ENCODE results near the gene MFSD2A. TPM values are rescaled to one million over a fixed set of nuclear protein-coding genes. Genes with fewer than 3 reads are reported as not detected.
A peak's percentile ranks its signal among the peaks of the same experiment; 100 is the strongest.
"Not testable (repeated sequence)": the region's sequence is repeated elsewhere in the genome, so short reads cannot be mapped to it uniquely, and the experiment has no call there.

The MFSD2A gene
- total and polyA plus RNA-seq, 4 donors: 15.7 to 42.9 (median 27.7) TPM

DNA sequence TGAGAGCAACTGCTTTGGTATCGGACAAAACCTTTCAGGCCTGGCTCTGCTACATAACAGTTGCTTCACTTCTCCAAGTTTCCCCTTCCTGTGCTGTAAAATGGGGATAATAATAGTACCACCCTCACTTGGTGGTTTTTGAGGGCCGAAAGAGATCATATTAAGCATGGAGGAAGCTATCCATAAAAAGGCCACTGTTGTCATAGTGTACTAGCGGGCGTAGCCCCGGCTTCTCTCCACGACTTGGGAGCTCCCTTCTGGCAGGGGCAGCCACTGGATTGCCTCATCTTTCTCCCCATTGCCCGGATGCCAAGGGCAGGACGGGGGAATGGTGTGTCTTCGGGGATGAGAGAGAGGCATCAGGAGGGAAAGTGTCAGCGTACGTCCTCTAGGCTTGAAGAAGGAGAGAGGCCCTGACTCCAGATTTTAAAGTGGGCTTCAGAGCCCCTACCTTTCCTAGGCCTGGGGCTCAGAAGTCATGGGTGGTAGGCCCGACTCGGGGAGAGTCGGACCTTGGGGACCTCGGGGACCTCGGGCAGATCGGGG lies 548 bp upstream of the MFSD2A start:
- 41% methylated on average over 14 of the region's 17 CpGs for WGBS (ENCODE audit: insufficient coverage)
- no peak overlapping the region for H3K27ac ChIP-seq (ENCODE audit: low read depth, low read length)

DNA sequence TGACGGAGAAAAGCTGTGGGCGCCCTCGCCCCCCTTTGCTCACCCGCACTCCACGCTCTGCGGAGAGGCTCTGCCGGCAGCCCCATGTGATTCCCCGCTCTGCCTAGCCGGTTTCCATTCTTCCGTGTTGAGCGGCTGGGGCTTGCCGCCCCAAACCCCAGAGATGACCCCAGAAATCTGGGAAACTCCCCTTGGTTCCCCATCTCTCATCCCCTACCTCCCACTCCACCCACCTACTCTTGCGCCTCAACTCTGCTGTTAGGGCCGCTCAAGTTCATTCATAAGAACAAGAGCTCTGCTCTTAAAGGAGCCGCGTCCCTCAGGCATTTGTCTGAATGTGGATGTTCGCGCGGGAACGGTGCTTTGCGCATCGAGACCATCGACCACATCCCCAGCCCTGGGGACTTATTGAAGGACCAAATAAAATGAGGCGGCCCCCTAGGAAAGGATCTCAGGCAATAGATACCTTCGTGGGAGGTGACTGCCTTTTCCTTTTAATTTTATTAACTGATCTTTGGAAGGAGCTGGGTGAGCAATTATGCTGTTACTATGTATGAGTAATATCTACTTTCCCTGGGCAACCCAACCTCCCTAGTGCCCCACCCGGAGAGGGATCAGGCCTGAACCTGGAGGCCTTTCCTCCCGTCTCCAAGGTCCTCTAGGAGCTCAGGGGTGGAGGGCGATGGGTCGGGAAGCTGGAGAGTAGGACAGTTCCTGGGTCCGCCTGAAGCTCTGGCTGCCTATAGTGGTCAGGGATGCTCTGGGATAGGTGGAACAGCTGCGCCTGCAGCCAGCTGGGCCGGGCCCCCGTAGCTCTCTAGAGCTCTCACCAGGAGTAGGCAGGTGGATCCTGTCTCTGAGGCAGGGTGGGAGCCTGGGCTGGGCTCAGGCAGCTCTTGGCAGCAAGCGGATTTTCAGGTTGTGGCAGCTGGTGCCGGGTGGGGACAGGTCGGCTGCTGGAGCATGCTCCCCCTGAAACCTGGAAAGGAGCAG lies 898 bp downstream of the MFSD2A start:
- Histone ChIP-seq H3K9me3 (ENCODE audit: control insufficient read depth, insufficient read depth, low read length) (no peaks in the 10 kb centered on the region), H3K27ac (ENCODE audit: low read depth, low read length) (no peak overlapping the region), H3K27me3 (ENCODE audit: control insufficient read depth, insufficient read depth, low read length) (no peaks in the 10 kb centered on the region), H3K4me1 (ENCODE audit: control insufficient read depth, insufficient read depth, low read length) (peaks cover 65% of the 10 kb centered on the region), H3K4me3 (ENCODE audit: low read depth, low read length) (peak overlapping the region; percentile 40), H3K36me3 (ENCODE audit: control insufficient read depth, insufficient read depth, low read length) (peaks cover 7% of the 10 kb centered on the region)
- DNase-seq (ENCODE audit: low read depth in 4 of 6, low spot score in 6 of 6): peak in 2 of 6 donors; percentile 69 to 83
- 10% methylated on average over 31 of the region's 36 CpGs for WGBS (ENCODE audit: insufficient coverage)

More for the DNA sequence above, 548 bp upstream of the MFSD2A start:
- Histone ChIP-seq H3K36me3 (ENCODE audit: control insufficient read depth, insufficient read depth, low read length) (no peaks in the 10 kb centered on the region), H3K4me1 (ENCODE audit: control insufficient read depth, insufficient read depth, low read length) (peaks cover 54% of the 10 kb centered on the region), H3K27me3 (ENCODE audit: control insufficient read depth, insufficient read depth, low read length) (no peaks in the 10 kb centered on the region), H3K4me3 (ENCODE audit: low read depth, low read length) (peak overlapping the region; percentile 40), H3K9me3 (ENCODE audit: control insufficient read depth, insufficient read depth, low read length) (no peaks in the 10 kb centered on the region)
- no peak for DNase-seq (ENCODE audit: low read depth in 4 of 6, low spot score in 6 of 6)

DNA sequence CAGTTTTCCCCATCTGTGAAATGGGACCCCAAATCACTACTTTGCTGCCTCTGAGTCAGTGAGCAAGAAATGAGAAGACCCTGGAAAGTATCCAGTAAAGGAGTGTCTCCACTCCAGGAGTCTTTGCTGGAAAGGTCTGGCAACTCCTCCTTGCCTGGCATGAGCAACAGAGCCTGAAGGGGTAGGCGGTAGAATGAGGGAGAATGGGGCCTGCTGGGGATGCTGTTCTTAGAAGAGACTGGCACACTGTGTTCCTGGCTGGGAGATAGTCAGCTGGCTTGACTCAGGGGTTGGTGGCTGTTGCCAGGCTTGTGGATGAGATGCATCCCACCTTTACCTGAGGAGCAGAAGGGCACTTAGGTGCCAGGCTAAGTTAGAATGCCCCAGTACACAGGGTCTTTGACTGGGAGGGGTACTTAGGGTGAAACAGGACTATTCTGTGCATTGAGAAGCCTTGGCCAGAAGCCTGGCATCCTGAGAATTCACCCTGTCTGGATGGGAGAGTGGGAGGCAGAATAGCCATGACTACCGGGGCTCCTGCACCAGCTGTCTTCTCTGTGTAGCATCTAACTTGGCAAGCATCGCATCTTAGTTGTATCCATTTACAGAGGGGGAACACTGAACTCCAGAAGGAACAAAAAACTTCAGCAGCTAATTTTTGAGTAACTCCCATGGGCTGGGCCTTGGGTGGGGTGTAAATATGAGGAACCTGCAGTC lies 2.5 kb downstream of the MFSD2A start:
- Histone ChIP-seq H3K27ac (ENCODE audit: low read depth, low read length) (peak overlapping the region; percentile 22), H3K27me3 (ENCODE audit: control insufficient read depth, insufficient read depth, low read length) (no peaks in the 10 kb centered on the region), H3K9me3 (ENCODE audit: control insufficient read depth, insufficient read depth, low read length) (no peaks in the 10 kb centered on the region), H3K4me1 (ENCODE audit: control insufficient read depth, insufficient read depth, low read length) (peaks cover 65% of the 10 kb centered on the region), H3K36me3 (ENCODE audit: control insufficient read depth, insufficient read depth, low read length) (peaks cover 9% of the 10 kb centered on the region), H3K4me3 (ENCODE audit: low read depth, low read length) (no peak overlapping the region)
- peak in 2 of 6 donors; percentile 68 to 69 for DNase-seq (ENCODE audit: low read depth in 4 of 6, low spot score in 6 of 6)
- WGBS (ENCODE audit: insufficient coverage): 39% methylated on average over 2 of the region's 3 CpGs

DNA sequence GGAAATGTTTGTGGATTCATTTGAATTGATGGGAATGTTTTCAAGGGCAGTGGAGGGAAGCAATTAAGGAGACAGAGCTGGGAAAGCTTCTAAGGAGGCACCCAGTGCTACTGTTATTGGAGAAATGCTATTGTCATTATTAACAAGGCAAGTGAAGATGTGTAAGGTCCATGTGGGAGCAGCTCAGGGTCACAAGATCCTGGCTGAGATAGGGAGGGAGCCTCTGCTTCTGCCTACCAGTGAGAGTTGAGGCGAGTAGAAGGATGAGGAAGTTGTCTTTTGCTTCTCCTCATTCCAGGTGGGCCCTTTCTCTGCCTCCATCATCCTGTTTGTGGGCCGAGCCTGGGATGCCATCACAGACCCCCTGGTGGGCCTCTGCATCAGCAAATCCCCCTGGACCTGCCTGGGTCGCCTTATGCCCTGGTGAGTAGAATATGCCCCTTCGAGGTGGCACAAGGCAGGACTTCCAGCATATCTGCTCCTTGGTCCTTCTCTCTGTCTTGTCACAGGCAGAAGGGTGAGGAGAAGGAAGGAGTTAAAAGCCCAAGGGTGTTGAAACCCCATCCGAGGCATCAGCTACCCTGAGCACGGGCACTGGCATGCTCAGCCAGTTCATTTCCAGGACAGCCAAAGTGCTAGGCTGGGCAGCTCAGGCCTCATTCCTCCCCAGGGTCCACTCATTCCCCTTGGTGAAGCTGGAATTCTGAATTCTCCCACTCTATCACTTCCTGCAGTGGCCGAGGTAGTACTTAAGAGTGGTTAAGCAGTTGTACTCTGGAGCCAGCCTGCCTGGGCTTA lies 3.7 kb downstream of the MFSD2A start:
- Histone ChIP-seq H3K27me3 (ENCODE audit: control insufficient read depth, insufficient read depth, low read length) (no peaks in the 10 kb centered on the region), H3K27ac (ENCODE audit: low read depth, low read length) (peak overlapping the region; percentile 17), H3K36me3 (ENCODE audit: control insufficient read depth, insufficient read depth, low read length) (peaks cover 14% of the 10 kb centered on the region), H3K9me3 (ENCODE audit: control insufficient read depth, insufficient read depth, low read length) (no peaks in the 10 kb centered on the region), H3K4me1 (ENCODE audit: control insufficient read depth, insufficient read depth, low read length) (peaks cover 58% of the 10 kb centered on the region), H3K4me3 (ENCODE audit: low read depth, low read length) (no peak overlapping the region)
- peak in 2 of 6 donors; percentile 44 to 65 for DNase-seq (ENCODE audit: low read depth in 4 of 6, low spot score in 6 of 6)
- WGBS (ENCODE audit: insufficient coverage): 57% methylated on average over 5 of the region's 7 CpGs

GRCh38 chr1:39959651-39960333 lies 4.8 kb downstream of the MFSD2A start:
- Histone ChIP-seq H3K4me3 (ENCODE audit: low read depth, low read length) (no peak overlapping the region), H3K27me3 (ENCODE audit: control insufficient read depth, insufficient read depth, low read length) (no peaks in the 10 kb centered on the region), H3K27ac (ENCODE audit: low read depth, low read length) (no peak overlapping the region), H3K4me1 (ENCODE audit: control insufficient read depth, insufficient read depth, low read length) (peaks cover 52% of the 10 kb centered on the region), H3K9me3 (ENCODE audit: control insufficient read depth, insufficient read depth, low read length) (no peaks in the 10 kb centered on the region), H3K36me3 (ENCODE audit: control insufficient read depth, insufficient read depth, low read length) (peaks cover 14% of the 10 kb centered on the region)
- 84% methylated on average over 7 of the region's 12 CpGs for WGBS (ENCODE audit: insufficient coverage)
- DNase-seq (ENCODE audit: low read depth in 4 of 6, low spot score in 6 of 6): no peak

- Histone ChIP-seq H3K4me1 (ENCODE audit: control insufficient read depth, insufficient read depth, low read length) (peaks cover 46% of the 10 kb centered on the region), H3K36me3 (ENCODE audit: control insufficient read depth, insufficient read depth, low read length) (peaks cover 20% of the 10 kb centered on the region), H3K27me3 (ENCODE audit: control insufficient read depth, insufficient read depth, low read length) (no peaks in the 10 kb centered on the region), H3K9me3 (ENCODE audit: control insufficient read depth, insufficient read depth, low read length) (no peaks in the 10 kb centered on the region), H3K27ac (ENCODE audit: low read depth, low read length) (no peak overlapping the region), H3K4me3 (ENCODE audit: low read depth, low read length) (no peak overlapping the region)
- 49% methylated on average over 10 of the region's 13 CpGs for WGBS (ENCODE audit: insufficient coverage)
- peak in 2 of 6 donors; percentile 43 to 59 for DNase-seq (ENCODE audit: low read depth in 4 of 6, low spot score in 6 of 6)
Observed at GRCh38 chr1:39960431-39960958, 5.5 kb downstream of the MFSD2A start.

DNA sequence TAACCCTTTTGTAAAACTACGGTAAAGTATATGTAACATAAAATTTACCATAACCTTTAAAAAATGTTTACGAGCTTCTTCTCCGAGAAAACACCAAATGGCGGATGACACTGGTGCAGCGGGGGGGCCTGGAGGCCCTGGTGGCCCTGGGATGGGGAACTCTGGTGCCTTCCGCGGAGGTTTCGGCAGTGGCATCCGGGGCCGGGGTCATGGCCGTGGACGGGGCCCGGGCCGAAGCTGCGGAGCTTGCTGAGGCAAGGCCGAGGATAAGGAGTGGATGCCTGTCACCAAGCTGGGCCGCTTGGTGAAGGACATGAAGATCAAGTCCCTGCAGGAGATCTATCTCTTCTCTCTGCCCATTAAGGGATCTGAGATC lies 7.5 kb downstream of the MFSD2A start:
- peaks cover 29% of the 10 kb centered on the region for H3K4me1 ChIP-seq (ENCODE audit: control insufficient read depth, insufficient read depth, low read length)
- H3K9me3 ChIP-seq (ENCODE audit: control insufficient read depth, insufficient read depth, low read length): no peaks in the 10 kb centered on the region
- H3K36me3 ChIP-seq (ENCODE audit: control insufficient read depth, insufficient read depth, low read length): peaks cover 35% of the 10 kb centered on the region
- no peak for DNase-seq (ENCODE audit: low read depth in 4 of 6, low spot score in 6 of 6)
- no peaks in the 10 kb centered on the region for H3K27me3 ChIP-seq (ENCODE audit: control insufficient read depth, insufficient read depth, low read length)
- 95% methylated on average over 14 of the region's 17 CpGs for WGBS (ENCODE audit: insufficient coverage)
- no peak overlapping the region for H3K4me3 ChIP-seq (ENCODE audit: low read depth, low read length)
- no peak overlapping the region for H3K27ac ChIP-seq (ENCODE audit: low read depth, low read length)

GRCh38 chr1:39962964-39963363 lies 8.0 kb downstream of the MFSD2A start:
- WGBS (ENCODE audit: insufficient coverage): 97% methylated on average over 8 of the region's 13 CpGs
- H3K27ac ChIP-seq (ENCODE audit: low read depth, low read length); DNase-seq (ENCODE audit: low read depth in 4 of 6, low spot score in 6 of 6); H3K27me3 ChIP-seq (ENCODE audit: control insufficient read depth, insufficient read depth, low read length); H3K9me3 ChIP-seq (ENCODE audit: control insufficient read depth, insufficient read depth, low read length); H3K4me3 ChIP-seq (ENCODE audit: low read depth, low read length): not testable (repeated sequence)
- Histone ChIP-seq H3K36me3 (ENCODE audit: control insufficient read depth, insufficient read depth, low read length) (peaks cover 35% of the 10 kb centered on the region), H3K4me1 (ENCODE audit: control insufficient read depth, insufficient read depth, low read length) (peaks cover 24% of the 10 kb centered on the region)
